Endothelial cell of umbilical vein (primary cell): ENCODE data around the gene RBFOX1. TPM values are rescaled to one million over a fixed set of nuclear protein-coding genes. Genes with fewer than 3 reads are reported as not detected.

Experiments used
- BruUV-seq: library from RNA; stranded (reverse); fragments of 400-500 nt; replicated peaks from 2 replicates; lab custom pipeline; 2021; lab: Mats Ljungman, UMichigan
- CTCF ChIA-PET: fragments of 300-600, 350-600 bp; sonication (Branson Sonifier 250); formaldehyde crosslinking; loops from one replicate; lab custom pipeline; 2021; ENCODE audit warnings: antibody characterized with exemption, inconsistent platforms; lab: Charles Lee
- POLR2A ChIA-PET: fragments of 300-600, 350-600 bp; sonication (Branson Sonifier 250); formaldehyde crosslinking; loops from one replicate; lab custom pipeline; 2021; ENCODE audit warnings: antibody characterized with exemption, inconsistent platforms; lab: Charles Lee
- DNase-seq: peaks from one replicate; pipeline ENCODE4 v3.0.0-alpha.2; 2011; ENCODE audit warnings: low read depth, low spot score
- FAIRE-seq: peaks from 2 replicates; lab custom pipeline; 2011; peaks lifted over from hg19 to GRCh38; lab: Jason Lieb, UNC
- H2AFZ ChIP-seq: 2 replicates; pipeline ENCODE4 v1.6.0; 2012; ENCODE audit warnings: low read depth, low read length, control low read depth, inconsistent platforms
- H3K27ac ChIP-seq: 2 replicates; pipeline ENCODE4 v1.5.1; 2011; ENCODE audit warnings: low read depth, mild to moderate bottlenecking, control low read depth, low read length, moderate library complexity; ENCODE audit not compliant: insufficient read depth
- H3K27me3 ChIP-seq, 2 experiments: 2 replicates each; pipeline versions ENCODE4 v1.6.0 to v1.6.1; 2011; ENCODE audit warnings: low read length in 2 of 2, mixed read lengths in 1 of 2; ENCODE audit not compliant: control insufficient read depth in 2 of 2, insufficient read depth in 2 of 2
- H3K36me3 ChIP-seq, 2 experiments: 2 replicates in 1 of 2; 3 replicates in 1 of 2; pipeline ENCODE4 v1.5.1; 2011; ENCODE audit warnings: low read length in 2 of 2, mild to moderate bottlenecking in 1 of 2, moderate library complexity in 1 of 2; ENCODE audit not compliant: control insufficient read depth in 2 of 2, insufficient read depth in 2 of 2; ENCODE audit errors: extremely low read depth in 1 of 2
- H3K4me1 ChIP-seq: 3 replicates; pipeline ENCODE4 v1.5.1; 2011; ENCODE audit warnings: mild to moderate bottlenecking, low read length; ENCODE audit not compliant: control insufficient read depth, insufficient read depth; ENCODE audit errors: extremely low read depth
- H3K4me2 ChIP-seq: 2 replicates; pipeline ENCODE4 v1.6.1; 2011; ENCODE audit warnings: low read length, control low read depth, mixed read lengths; ENCODE audit not compliant: insufficient read depth
- H3K4me3 ChIP-seq, 3 experiments: fragments of 200-600 bp in 1 of 3; sonication (generic), shearing (Covaris generic) in 1 of 3; replicated peaks in 1 of 3; 2 replicates each; pipeline ENCODE4 v1.5.1; 2011 to 2016; ENCODE audit warnings: control low read depth in 3 of 3, low read length in 3 of 3, mild to moderate bottlenecking in 2 of 3, inconsistent platforms in 1 of 3, low read depth in 1 of 3, moderate library complexity in 1 of 3; ENCODE audit not compliant: insufficient read depth in 1 of 3
- H3K79me2 ChIP-seq: 2 replicates; pipeline ENCODE4 v1.6.0; 2012; ENCODE audit warnings: low read length, inconsistent platforms; ENCODE audit not compliant: control insufficient read depth, insufficient read depth
- H3K9ac ChIP-seq: replicated peaks from 2 replicates; pipeline ENCODE3; 2011; ENCODE audit warnings: low read length, control low read depth; ENCODE audit not compliant: insufficient read depth; ENCODE audit errors: extremely low read depth
- H3K9me1 ChIP-seq: replicated peaks from 3 replicates; pipeline ENCODE4 v1.6.0; 2011; ENCODE audit warnings: mild to moderate bottlenecking, low read length; ENCODE audit not compliant: control insufficient read depth, insufficient read depth; ENCODE audit errors: extremely low read depth
- H3K9me3 ChIP-seq: replicated peaks from 2 replicates; pipeline ENCODE4 v1.5.1; 2012; ENCODE audit warnings: low read length, inconsistent platforms; ENCODE audit not compliant: control insufficient read depth, insufficient read depth
- H4K20me1 ChIP-seq: replicated peaks from 2 replicates; pipeline ENCODE3; 2011; ENCODE audit warnings: mild to moderate bottlenecking, low read length; ENCODE audit not compliant: control insufficient read depth, insufficient read depth; ENCODE audit errors: extremely low read depth
- CTCF ChIP-seq, 2 donors: IDR thresholded peaks; 1 replicate in 1 of 2; 2 replicates in 1 of 2; pipeline ENCODE4 v1.5.1; 2011; ENCODE audit warnings: low read length in 2 of 2, mild to moderate bottlenecking in 2 of 2, moderate library complexity in 2 of 2, control low read depth in 1 of 2, inconsistent platforms in 1 of 2, low read depth in 1 of 2; ENCODE audit not compliant: insufficient read depth in 1 of 2; ENCODE audit errors: extremely low read depth in 1 of 2
- EZH2 ChIP-seq: IDR thresholded peaks from 2 replicates; pipeline ENCODE4 v1.6.1; 2012; ENCODE audit warnings: borderline replicate concordance, low read depth, mild to moderate bottlenecking, moderate library complexity, low read length, inconsistent platforms; ENCODE audit not compliant: severe bottlenecking
- FOS ChIP-seq: IDR thresholded peaks from 2 replicates; pipeline ENCODE4 v1.6.1; 2011; ENCODE audit warnings: mild to moderate bottlenecking, low read length, moderate library complexity, borderline replicate concordance; ENCODE audit not compliant: insufficient read depth
- GATA2 ChIP-seq: IDR thresholded peaks from 2 replicates; pipeline ENCODE4 v1.7.0; 2011; ENCODE audit warnings: low read depth, mild to moderate bottlenecking, moderate library complexity, mixed read lengths, low read length; ENCODE audit not compliant: insufficient read length, insufficient read depth
- JUN ChIP-seq: IDR thresholded peaks from 2 replicates; pipeline ENCODE4 v1.6.1; 2011; ENCODE audit warnings: borderline replicate concordance, low read depth; ENCODE audit not compliant: insufficient read length, insufficient read depth
- MAX ChIP-seq: IDR thresholded peaks from 2 replicates; pipeline ENCODE4 v1.6.1; 2011; ENCODE audit not compliant: insufficient read depth, insufficient read length
- MYC ChIP-seq: IDR thresholded peaks from one replicate; pipeline ENCODE4 v1.6.1; 2011; ENCODE audit warnings: mild to moderate bottlenecking, low read depth, low read length
- POLR2A ChIP-seq: IDR thresholded peaks from 2 replicates; pipeline ENCODE4 v1.6.1; 2012; ENCODE audit warnings: low read depth, mild to moderate bottlenecking, control low read depth, low read length
- POLR2AphosphoS5 ChIP-seq: IDR thresholded peaks from 2 replicates; pipeline ENCODE4 v1.6.1; 2012; ENCODE audit warnings: low read depth, mild to moderate bottlenecking, control low read depth, low read length, moderate library complexity; ENCODE audit not compliant: insufficient read depth
- dilution Hi-C: fragments of 300-500 bp; cut with MboI; formaldehyde crosslinking; loops from one replicate; pipeline ENCODE4 v1.15.0; 2019; ENCODE audit warnings: low sequenced_read_pairs; ENCODE audit not compliant: extremely low pct_ligation_motif_present
- intact Hi-C: fragments of 100-400 bp; cut with micrococcal nuclease; formaldehyde crosslinking; loops from one replicate; pipeline ENCODE4 v1.10.0; 2022
- polyA plus RNA-seq, 4 experiments: library from polyadenylated mRNA; depleted of rRNA in 3 of 4; stranded (reverse) in 3 of 4; unstranded in 1 of 4; fragments of >200 nt; gene quantifications; 2 replicates each; pipeline versions ENCODE4 v1.2.1 to v1.2.3, GENCODE V29; 2011 to 2012; ENCODE audit warnings: missing spikeins in 1 of 4
- total RNA-seq: library from RNA; stranded (reverse); gene quantifications from 2 replicates; pipeline ENCODE4 v1.2.3, GENCODE V29; 2021

The RBFOX1 gene
- total and polyA plus RNA-seq, 2 donors (not counting 3 experiments of a cell fraction or from before 2014, with no cell fraction given): not detected

- DNase-seq: no peak
- no TSS peak for BruUV-seq
- Histone ChIP-seq H3K79me2 (no peaks in the 10 kb centered on the region), H3K9me3 (peaks cover 6% of the 10 kb centered on the region), H3K27me3 (no peaks in the 10 kb centered on the region), H3K4me1 (no peaks in the 10 kb centered on the region), H2AFZ (no peak overlapping the region), H3K36me3 (no peaks in the 10 kb centered on the region), H3K27ac (no peak overlapping the region), H3K9ac (no peak overlapping the region), H4K20me1 (no peaks in the 10 kb centered on the region), H3K9me1 (no peaks in the 10 kb centered on the region), H3K4me2 (no peak overlapping the region), H3K4me3 (no peak overlapping the region)
- CTCF ChIA-PET: no interaction called here
- dilution Hi-C loops: no loop called here
- POLR2A ChIA-PET: no interaction called here
- TF ChIP-seq EZH2 (no peak), POLR2A (no peak), JUN (no peak), MYC (no peak), FOS (no peak), POLR2AphosphoS5 (no peak)
- intact Hi-C loops: no loop called here
- FAIRE-seq: no peak
Measured at GRCh38 chr16:7443648-7444365, 111.2 kb downstream of the RBFOX1 start.

GRCh38 chr16:7449306-7449705, 116.7 kb downstream of the RBFOX1 start:
- Histone ChIP-seq H3K4me3 (no peak overlapping the region), H3K9me3 (peaks cover 10% of the 10 kb centered on the region), H4K20me1 (no peaks in the 10 kb centered on the region), H3K27ac (no peak overlapping the region), H3K9me1 (no peaks in the 10 kb centered on the region), H2AFZ (no peak overlapping the region), H3K79me2 (no peaks in the 10 kb centered on the region), H3K9ac (no peak overlapping the region), H3K4me1 (no peaks in the 10 kb centered on the region), H3K36me3 (no peaks in the 10 kb centered on the region), H3K27me3 (no peaks in the 10 kb centered on the region), H3K4me2 (no peak overlapping the region)
- no peak for DNase-seq
- ChIA-PET CTCF (no interaction called here), POLR2A (interaction anchor here (0.6 kb wide), 1 partner anchor 1568 kb away, joined by 15 read pairs; no protein-coding TSS in a partner anchor)
- intact Hi-C loops (no loop called here), dilution Hi-C loops (no loop called here)
- no peak for TF ChIP-seq MAX
- TF ChIP-seq MYC: no peak
- no peak for TF ChIP-seq FOS
- TF ChIP-seq CTCF (IDR thresholded peaks at IDR 0.05; ENCODE audit: extremely low read depth in 1 of 2, insufficient read depth in 1 of 2, low read depth in 1 of 2, low read length in 2 of 2): no peak
- no peak for TF ChIP-seq POLR2AphosphoS5
- TF ChIP-seq GATA2: no peak
- TF ChIP-seq EZH2: no peak
- TF ChIP-seq JUN: no peak
- TF ChIP-seq POLR2A: no peak
- no TSS peak for BruUV-seq
- FAIRE-seq: no peak
